ENCODE measurements around the gene NOC2L. TPM values are rescaled to one million over a fixed set of nuclear protein-coding genes. Genes with fewer than 3 reads are reported as not detected.

Gene NOC2L
- total and polyA plus RNA-seq, 9 donors: 17.8 to 55.2 (median 41.4) TPM

- Histone ChIP-seq H3K27me3 (no peaks in the 10 kb centered on the region), H3K4me1 (ENCODE audit: insufficient read depth) (no peaks in the 10 kb centered on the region), H3K4me3 (no peak overlapping the region), H3K36me3 (no peaks in the 10 kb centered on the region), H3K27ac (no peak overlapping the region), H3K9me3 (no peaks in the 10 kb centered on the region)
- no peak for DNase-seq
- TF ChIP-seq CTCF (IDR thresholded peaks at IDR 0.05) (no peak), POLR2A (IDR thresholded peaks at IDR 0.05) (no peak), EP300 (IDR thresholded peaks at IDR 0.05) (no peak)
- 72 to 86% (median 79%) methylated on average over 32 to 40 of the region's 40 CpGs for WGBS, 3 donors
- intact Hi-C loops (cut with DNase I): no loop called here
These were observed 29.1 kb downstream of the NOC2L start for GRCh38 chr1:929712-930632.

DNA sequence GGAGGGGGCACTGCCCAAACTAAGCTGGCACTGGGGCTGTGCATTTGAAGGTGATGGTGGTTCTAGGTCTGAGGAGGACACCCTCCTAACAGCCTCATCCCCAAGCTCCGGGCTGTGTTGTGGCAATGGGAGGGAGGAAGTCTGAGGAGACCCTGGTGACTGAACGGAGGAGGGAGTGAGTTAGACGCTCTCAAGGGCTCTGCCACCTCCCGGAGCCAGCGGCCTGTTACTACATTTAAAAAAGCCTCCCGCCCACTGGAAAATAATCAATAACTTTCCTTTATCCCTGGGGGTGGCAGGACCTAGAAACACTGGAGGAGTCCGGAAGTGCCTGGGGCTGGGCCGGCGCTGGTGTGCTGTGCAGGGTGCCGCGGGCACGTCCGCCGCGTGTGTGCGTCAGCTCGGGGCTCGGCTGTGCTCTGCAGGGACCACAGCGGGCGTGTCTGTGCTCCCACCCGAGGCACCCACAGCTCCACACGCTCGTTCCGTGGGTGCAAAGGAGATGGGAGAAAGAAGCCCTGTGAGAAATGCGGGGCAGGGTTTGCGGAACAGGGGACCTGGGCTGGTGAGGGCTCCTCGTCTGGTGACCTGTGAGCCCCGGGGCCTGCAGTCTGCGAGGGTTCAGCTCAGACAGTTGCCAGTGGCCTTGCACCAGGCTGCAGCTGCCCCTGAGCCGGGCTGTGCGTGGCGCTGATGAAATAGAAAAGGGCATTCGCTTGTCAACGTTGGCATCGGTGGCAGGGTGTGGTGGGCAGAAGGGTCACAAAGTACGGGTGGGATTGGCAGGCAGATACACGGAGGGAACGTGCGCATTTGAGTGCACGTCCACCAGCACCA lies 30.0 kb downstream of the NOC2L start:
- H3K36me3 ChIP-seq: no peaks in the 10 kb centered on the region
- no peaks in the 10 kb centered on the region for H3K4me1 ChIP-seq (ENCODE audit: insufficient read depth)
- DNase-seq: no peak
- H3K27ac ChIP-seq: no peak overlapping the region
- 56 to 81% (median 65%) methylated on average over 40 of the region's 40 CpGs for WGBS, 3 donors
- no peak overlapping the region for H3K4me3 ChIP-seq
- peaks cover 2% of the 10 kb centered on the region for H3K27me3 ChIP-seq
- H3K9me3 ChIP-seq: no peaks in the 10 kb centered on the region
- TF ChIP-seq POLR2A (IDR thresholded peaks at IDR 0.05) (no peak), EP300 (IDR thresholded peaks at IDR 0.05) (no peak), CTCF (IDR thresholded peaks at IDR 0.05) (no peak)
- intact Hi-C loops (cut with DNase I): no loop called here

GRCh38 chr1:927748-928147 lies 31.3 kb downstream of the NOC2L start:
- peaks cover 7% of the 10 kb centered on the region for H3K4me1 ChIP-seq (ENCODE audit: insufficient read depth)
- intact Hi-C loops (cut with DNase I): no loop called here
- WGBS, 3 donors: 28 to 36% (median 29%) methylated on average over 10 of the region's 10 CpGs
- no peaks in the 10 kb centered on the region for H3K36me3 ChIP-seq
- no peaks in the 10 kb centered on the region for H3K9me3 ChIP-seq
- no peak for TF ChIP-seq CTCF (IDR thresholded peaks at IDR 0.05)
- TF ChIP-seq POLR2A (IDR thresholded peaks at IDR 0.05): no peak
- no peak for TF ChIP-seq EP300 (IDR thresholded peaks at IDR 0.05)
- H3K27ac ChIP-seq: no peak overlapping the region
- H3K27me3 ChIP-seq: peaks cover 2% of the 10 kb centered on the region
- H3K4me3 ChIP-seq: no peak overlapping the region
- no peak for DNase-seq

GRCh38 chr1:927234-927633 lies 31.8 kb downstream of the NOC2L start:
- 25 to 53% (median 34%) methylated on average over 9 of the region's 9 CpGs for WGBS, 3 donors
- Histone ChIP-seq H3K36me3 (no peaks in the 10 kb centered on the region), H3K27ac (no peak overlapping the region), H3K4me3 (no peak overlapping the region), H3K9me3 (no peaks in the 10 kb centered on the region), H3K27me3 (peaks cover 2% of the 10 kb centered on the region), H3K4me1 (ENCODE audit: insufficient read depth) (peaks cover 7% of the 10 kb centered on the region)
- no peak for DNase-seq
- no peak for TF ChIP-seq POLR2A (IDR thresholded peaks at IDR 0.05)
- TF ChIP-seq EP300 (IDR thresholded peaks at IDR 0.05): no peak
- TF ChIP-seq CTCF (IDR thresholded peaks at IDR 0.05): no peak
- intact Hi-C loops (cut with DNase I): no loop called here

Data from ovary (tissue), 9 donors.